ENCODE results near the gene PIGU. TPM values are rescaled to one million over a fixed set of nuclear protein-coding genes. Genes with fewer than 3 reads are reported as not detected.

PIGU gene
- polyA plus RNA-seq, 3 donors: 5.8 to 11.3 (median 10.9) TPM

DNA sequence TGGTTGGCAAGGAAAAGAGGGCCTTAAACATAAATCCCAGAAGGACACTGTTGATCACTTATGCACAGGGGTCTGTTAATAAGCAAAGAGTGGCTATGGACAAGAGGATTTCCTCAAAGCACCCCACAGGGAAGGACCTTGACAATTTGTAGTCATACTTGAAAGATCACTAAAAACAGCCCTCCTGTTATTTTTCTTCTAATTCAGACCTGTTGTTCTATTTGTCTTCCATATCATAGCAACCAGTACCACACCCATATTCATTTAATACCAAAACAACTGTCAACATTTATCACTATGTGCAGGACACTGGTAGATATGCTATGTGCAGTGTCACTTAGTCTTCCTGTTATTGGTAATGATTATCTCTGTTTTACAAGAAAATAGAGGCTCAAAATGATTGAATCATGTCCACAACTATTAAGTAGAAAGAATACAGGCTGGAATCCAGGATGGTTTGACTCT lies 163.9 kb downstream of the PIGU start:
- Histone ChIP-seq H3K36me3 (replicated peaks in 1 of 2; ENCODE audit: control insufficient read depth in 1 of 2, insufficient read depth in 2 of 2, low read length in 2 of 2) (peaks cover 26 to 48% of the 10 kb centered on the region in 2 donors), H3K9ac (ENCODE audit: insufficient read depth, low read length, poor library complexity, severe bottlenecking) (no peak overlapping the region), H3K4me2 (replicated peaks; ENCODE audit: extremely low read depth, low read length, poor library complexity, severe bottlenecking) (no peak overlapping the region), H4K20me1 (ENCODE audit: insufficient read depth, low read length) (no peaks in the 10 kb centered on the region), H3K9me3 (replicated peaks in 1 of 2; ENCODE audit: control insufficient read depth in 1 of 2, insufficient read depth in 1 of 2, low read length in 2 of 2) (no peaks in the 10 kb centered on the region), H3K4me3 (replicated peaks in 1 of 3; ENCODE audit: low read depth in 2 of 3, low read length in 3 of 3) (no peak overlapping the region), H3K4me1 (ENCODE audit: control insufficient read depth in 1 of 2, insufficient read depth in 2 of 2, low read length in 2 of 2) (peaks cover 12 to 21% of the 10 kb centered on the region in 2 donors), H2AFZ (ENCODE audit: insufficient read depth, low read depth, low read length, poor library complexity, severe bottlenecking) (no peak overlapping the region), H3K27ac (ENCODE audit: low read depth in 1 of 2, low read length in 2 of 2) (no peak overlapping the region), H3K27me3 (ENCODE audit: control insufficient read depth in 2 of 2, insufficient read depth in 2 of 2, low read length in 2 of 2) (no peaks in the 10 kb centered on the region), H3K79me2 (ENCODE audit: insufficient read depth, low read length) (peaks cover 20% of the 10 kb centered on the region)
- DNase-seq: no peak
- TF ChIP-seq, protein P1, sequence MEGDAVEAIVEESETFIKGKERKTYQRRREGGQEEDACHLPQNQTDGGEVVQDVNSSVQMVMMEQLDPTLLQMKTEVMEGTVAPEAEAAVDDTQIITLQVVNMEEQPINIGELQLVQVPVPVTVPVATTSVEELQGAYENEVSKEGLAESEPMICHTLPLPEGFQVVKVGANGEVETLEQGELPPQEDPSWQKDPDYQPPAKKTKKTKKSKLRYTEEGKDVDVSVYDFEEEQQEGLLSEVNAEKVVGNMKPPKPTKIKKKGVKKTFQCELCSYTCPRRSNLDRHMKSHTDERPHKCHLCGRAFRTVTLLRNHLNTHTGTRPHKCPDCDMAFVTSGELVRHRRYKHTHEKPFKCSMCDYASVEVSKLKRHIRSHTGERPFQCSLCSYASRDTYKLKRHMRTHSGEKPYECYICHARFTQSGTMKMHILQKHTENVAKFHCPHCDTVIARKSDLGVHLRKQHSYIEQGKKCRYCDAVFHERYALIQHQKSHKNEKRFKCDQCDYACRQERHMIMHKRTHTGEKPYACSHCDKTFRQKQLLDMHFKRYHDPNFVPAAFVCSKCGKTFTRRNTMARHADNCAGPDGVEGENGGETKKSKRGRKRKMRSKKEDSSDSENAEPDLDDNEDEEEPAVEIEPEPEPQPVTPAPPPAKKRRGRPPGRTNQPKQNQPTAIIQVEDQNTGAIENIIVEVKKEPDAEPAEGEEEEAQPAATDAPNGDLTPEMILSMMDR (IDR thresholded peaks at IDR 0.05): no peak
- H3K4me3 Mint-ChIP-seq: no peak overlapping the region
- peaks cover 23 to 26% of the 10 kb centered on the region in 2 donors for H3K36me3 Mint-ChIP-seq
- peaks cover 0 to 5% (median 0%) of the 10 kb centered on the region in 7 donors for H3K9me3 Mint-ChIP-seq
- H3K4me1 Mint-ChIP-seq: peaks cover 23% of the 10 kb centered on the region
- no peak overlapping the region for H3K27ac Mint-ChIP-seq
- peaks cover 0 to 2% (median 2%) of the 10 kb centered on the region in 3 donors for H3K27me3 Mint-ChIP-seq (ENCODE audit: low read depth in 3 of 3)
- intact Hi-C loops (cut with micrococcal nuclease): no loop called here

DNA sequence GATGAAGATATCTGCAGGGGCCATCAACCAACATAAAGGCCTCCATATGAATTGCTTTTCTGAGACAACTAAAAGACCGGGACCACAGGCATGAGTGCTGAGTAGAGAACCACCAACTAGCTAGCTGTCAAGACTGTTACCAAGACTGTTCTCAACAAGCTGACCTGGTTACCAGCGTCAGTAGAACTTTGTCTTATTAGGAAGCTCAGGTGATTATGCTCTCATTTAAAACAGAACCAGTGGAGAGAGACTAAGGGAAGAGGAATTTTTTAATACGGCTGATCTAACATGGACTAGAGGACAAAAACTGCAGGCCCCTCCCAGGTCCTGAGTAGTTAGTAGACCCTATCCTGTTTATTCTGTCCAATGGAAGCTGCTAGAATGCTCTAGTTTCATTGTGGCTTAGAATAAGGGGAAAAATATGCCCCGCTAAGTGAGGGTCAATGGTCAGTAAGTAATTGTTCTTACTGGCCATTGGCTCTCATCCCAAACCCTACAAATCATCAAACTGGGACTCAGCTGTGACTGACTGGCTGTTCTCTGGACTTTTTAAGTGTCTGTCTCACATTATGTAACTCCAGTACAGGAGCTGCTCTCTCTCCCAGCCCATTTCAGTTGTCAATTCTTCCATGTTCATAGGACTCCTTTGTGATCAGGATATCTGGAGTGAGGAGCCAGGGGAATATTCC lies 164.5 kb downstream of the PIGU start:
- Mint-ChIP-seq H3K4me3 (no peak overlapping the region), H3K36me3 (peaks cover 29 to 32% of the 10 kb centered on the region in 2 donors), H3K4me1 (peaks cover 19% of the 10 kb centered on the region), H3K27me3 (ENCODE audit: low read depth in 3 of 3) (peaks cover 0 to 2% (median 2%) of the 10 kb centered on the region in 3 donors), H3K9me3 (peaks cover 0 to 5% (median 0%) of the 10 kb centered on the region in 7 donors), H3K27ac (no peak overlapping the region)
- Histone ChIP-seq H3K9ac (ENCODE audit: insufficient read depth, low read length, poor library complexity, severe bottlenecking) (no peak overlapping the region), H3K27ac (ENCODE audit: low read depth in 1 of 2, low read length in 2 of 2) (no peak overlapping the region), H4K20me1 (ENCODE audit: insufficient read depth, low read length) (no peaks in the 10 kb centered on the region), H3K9me3 (replicated peaks in 1 of 2; ENCODE audit: control insufficient read depth in 1 of 2, insufficient read depth in 1 of 2, low read length in 2 of 2) (no peaks in the 10 kb centered on the region), H3K4me2 (replicated peaks; ENCODE audit: extremely low read depth, low read length, poor library complexity, severe bottlenecking) (no peak overlapping the region), H2AFZ (ENCODE audit: insufficient read depth, low read depth, low read length, poor library complexity, severe bottlenecking) (no peak overlapping the region), H3K79me2 (ENCODE audit: insufficient read depth, low read length) (peaks cover 14% of the 10 kb centered on the region), H3K4me1 (ENCODE audit: control insufficient read depth in 1 of 2, insufficient read depth in 2 of 2, low read length in 2 of 2) (peaks cover 12 to 21% of the 10 kb centered on the region in 2 donors), H3K36me3 (replicated peaks in 1 of 2; ENCODE audit: control insufficient read depth in 1 of 2, insufficient read depth in 2 of 2, low read length in 2 of 2) (peaks cover 32 to 54% of the 10 kb centered on the region in 2 donors), H3K27me3 (ENCODE audit: control insufficient read depth in 2 of 2, insufficient read depth in 2 of 2, low read length in 2 of 2) (no peaks in the 10 kb centered on the region), H3K4me3 (replicated peaks in 1 of 3; ENCODE audit: low read depth in 2 of 3, low read length in 3 of 3) (no peak overlapping the region)
- 100% methylated on average over 2 of the region's 4 CpGs for WGBS (ENCODE audit: insufficient coverage)
- intact Hi-C loops (cut with micrococcal nuclease): no loop called here
- no peak for DNase-seq
- TF ChIP-seq, protein P1 (IDR thresholded peaks at IDR 0.05): no peak
